Esophagus squamous epithelium (tissue), 5 donors: ENCODE results near the gene RGS17. TPM values are rescaled to one million over a fixed set of nuclear protein-coding genes. Genes with fewer than 3 reads are reported as not detected.

Experiments
- DNase-seq: peaks from one replicate; lab custom pipeline; 2025; lab: John Stamatoyannopoulos, UW
- H3K27ac ChIP-seq, 4 donors: fragments of 200-600 bp; sonication (generic); one replicate each; pipeline ENCODE4 v1.5.1; 2016 to 2019; ENCODE audit warnings: mild to moderate bottlenecking in 1 of 4
- H3K27me3 ChIP-seq, 4 donors: fragments of 200-600 bp; sonication (generic); 1 replicate in 3 of 4; 2 replicates in 1 of 4; pipeline versions ENCODE4 v1.5.1 to v1.6.0; 2017 to 2021; ENCODE audit warnings: antibody characterized with exemption in 1 of 4
- H3K36me3 ChIP-seq, 3 donors: fragments of 200-600 bp; sonication (generic); one replicate each; pipeline ENCODE4 v1.5.1; 2016 to 2019
- H3K4me1 ChIP-seq, 3 donors: fragments of 200-600 bp; sonication (generic); one replicate each; pipeline ENCODE4 v1.5.1; 2017 to 2019
- H3K4me3 ChIP-seq, 4 donors: fragments of 200-600 bp; sonication (generic); 1 replicate in 3 of 4; 2 replicates in 1 of 4; pipeline ENCODE4 v1.5.1; 2016 to 2019; ENCODE audit warnings: mild to moderate bottlenecking in 2 of 4, moderate library complexity in 1 of 4
- H3K9me3 ChIP-seq, 3 donors: fragments of 200-600 bp; sonication (generic); one replicate each; pipeline ENCODE4 v1.5.1; 2016 to 2019
- POLR2A ChIP-seq, 4 donors: fragments of 450-650 bp; IDR thresholded peaks; one replicate each; pipeline ENCODE4 v1.6.1; 2017; ENCODE audit warnings: antibody characterized with exemption in 4 of 4, mild to moderate bottlenecking in 4 of 4, moderate library complexity in 3 of 4
- WGBS, 2 donors: methylation state at CpG; one replicate each; pipeline ENCODE4 v1.1.5; 2018; 5-methylcytosine and 5-hydroxymethylcytosine counted together
- intact Hi-C: fragments of 100-400 bp; cut with DNase I; formaldehyde crosslinking; loops from one replicate; pipeline ENCODE4 v1.15.0; 2022
- total RNA-seq, 4 donors: library from RNA; depleted of rRNA; stranded (reverse); fragments of >200 nt; gene quantifications; one replicate each; pipeline ENCODE4 v1.1.0, GENCODE V29; 2016
- TF ChIP-seq, protein P1 (sequence below), 6 experiments: fragments of 450-650 bp in 4 of 6; fragments of 200-600 bp in 2 of 6; sonication (generic) in 2 of 6; IDR thresholded peaks; one replicate each; pipeline ENCODE4 v1.5.1; 2016 to 2019; ENCODE audit warnings: antibody characterized with exemption in 6 of 6, mild to moderate bottlenecking in 4 of 6, moderate library complexity in 4 of 6
- donor health status: DM: yes; HTN: yes; CAD: no.

The RGS17 gene
- total RNA-seq, 4 donors from 2014 or later, result 0.19 to 1.8 (median 0.48) TPM

DNA sequence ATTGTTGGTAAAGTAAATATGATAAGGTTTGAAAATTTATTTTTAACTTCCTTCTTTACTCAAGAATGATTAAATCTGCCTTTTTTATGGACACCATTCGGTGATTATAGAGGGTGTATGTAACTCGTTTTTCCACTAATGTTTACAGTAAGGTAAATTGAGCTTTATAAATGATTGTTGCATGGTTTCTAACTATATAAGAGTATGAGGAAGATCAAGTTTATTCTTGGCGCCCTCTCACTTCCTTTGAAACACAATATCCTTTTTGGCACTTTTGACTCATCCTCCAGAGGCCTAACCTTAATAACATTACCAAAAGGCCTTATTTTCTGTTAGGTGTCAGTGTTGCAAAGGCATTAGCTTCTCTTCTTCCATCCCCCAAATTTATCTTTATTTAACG, 86.8 kb downstream of the RGS17 start:
- Histone ChIP-seq H3K27ac (peak overlapping the region in 2 of 4 donors; percentile 3 to 66), H3K27me3 (no peaks in the 10 kb centered on the region), H3K9me3 (no peaks in the 10 kb centered on the region), H3K4me1 (peaks cover 0 to 11% (median 0%) of the 10 kb centered on the region in 3 donors), H3K36me3 (no peaks in the 10 kb centered on the region), H3K4me3 (no peak overlapping the region)
- intact Hi-C loops, result no loop called here
- 41 to 51% methylated on average over 4 of the region's 4 CpGs for WGBS, 2 donors
- DNase-seq, result no peak
- TF ChIP-seq, protein P1, sequence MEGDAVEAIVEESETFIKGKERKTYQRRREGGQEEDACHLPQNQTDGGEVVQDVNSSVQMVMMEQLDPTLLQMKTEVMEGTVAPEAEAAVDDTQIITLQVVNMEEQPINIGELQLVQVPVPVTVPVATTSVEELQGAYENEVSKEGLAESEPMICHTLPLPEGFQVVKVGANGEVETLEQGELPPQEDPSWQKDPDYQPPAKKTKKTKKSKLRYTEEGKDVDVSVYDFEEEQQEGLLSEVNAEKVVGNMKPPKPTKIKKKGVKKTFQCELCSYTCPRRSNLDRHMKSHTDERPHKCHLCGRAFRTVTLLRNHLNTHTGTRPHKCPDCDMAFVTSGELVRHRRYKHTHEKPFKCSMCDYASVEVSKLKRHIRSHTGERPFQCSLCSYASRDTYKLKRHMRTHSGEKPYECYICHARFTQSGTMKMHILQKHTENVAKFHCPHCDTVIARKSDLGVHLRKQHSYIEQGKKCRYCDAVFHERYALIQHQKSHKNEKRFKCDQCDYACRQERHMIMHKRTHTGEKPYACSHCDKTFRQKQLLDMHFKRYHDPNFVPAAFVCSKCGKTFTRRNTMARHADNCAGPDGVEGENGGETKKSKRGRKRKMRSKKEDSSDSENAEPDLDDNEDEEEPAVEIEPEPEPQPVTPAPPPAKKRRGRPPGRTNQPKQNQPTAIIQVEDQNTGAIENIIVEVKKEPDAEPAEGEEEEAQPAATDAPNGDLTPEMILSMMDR (IDR thresholded peaks at IDR 0.05), result no peak
- TF ChIP-seq POLR2A (IDR thresholded peaks at IDR 0.05), result no peak

GRCh38 chr6:153043719-153044118, 87.4 kb downstream of the RGS17 start:
- Histone ChIP-seq H3K36me3 (no peaks in the 10 kb centered on the region), H3K27me3 (no peaks in the 10 kb centered on the region), H3K27ac (peak overlapping the region in 2 of 4 donors; percentile 3 to 66), H3K4me3 (no peak overlapping the region), H3K4me1 (peaks cover 0 to 11% (median 0%) of the 10 kb centered on the region in 3 donors), H3K9me3 (no peaks in the 10 kb centered on the region)
- intact Hi-C loops, result no loop called here
- DNase-seq, result no peak
- 65 to 76% methylated on average over 3 of the region's 3 CpGs for WGBS, 2 donors
- TF ChIP-seq, protein P1 (IDR thresholded peaks at IDR 0.05), result no peak
- no peak for TF ChIP-seq POLR2A (IDR thresholded peaks at IDR 0.05)

DNA sequence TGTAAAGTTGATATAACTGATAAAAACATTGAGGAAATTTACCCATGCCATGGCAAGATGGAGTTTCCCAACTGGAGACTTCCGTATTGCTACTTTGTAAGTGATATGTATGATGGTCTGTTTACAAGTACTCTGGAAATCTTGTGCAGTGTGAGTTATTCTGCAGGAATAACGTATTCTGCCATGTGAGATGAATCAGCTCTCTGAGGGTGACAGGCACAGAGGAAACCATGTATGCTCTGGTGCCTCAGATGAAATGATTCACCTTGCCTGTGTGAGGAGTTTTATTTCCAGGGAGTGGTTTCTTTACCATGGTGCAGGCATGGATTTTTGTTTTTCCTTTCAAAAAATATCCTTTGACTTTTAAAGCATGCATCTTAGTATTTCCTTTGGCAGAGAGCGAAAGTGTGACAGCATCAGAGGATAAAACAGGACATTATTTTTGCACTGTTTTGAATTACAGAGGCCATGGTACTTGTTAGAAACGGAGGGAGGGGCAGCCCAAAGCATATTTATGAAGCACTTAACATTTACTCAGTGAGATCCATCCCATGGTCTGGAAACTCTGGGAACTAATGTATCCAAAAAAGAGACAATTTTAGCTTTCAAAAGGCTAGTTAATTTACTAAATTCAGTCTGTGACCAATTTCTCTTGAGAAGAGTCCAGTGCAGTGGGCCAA, 92.6 kb downstream of the RGS17 start:
- Histone ChIP-seq H3K27ac (no peak overlapping the region), H3K27me3 (no peaks in the 10 kb centered on the region), H3K9me3 (no peaks in the 10 kb centered on the region), H3K4me1 (peaks cover 0 to under 1% (median 0%) of the 10 kb centered on the region in 3 donors), H3K4me3 (no peak overlapping the region), H3K36me3 (no peaks in the 10 kb centered on the region)
- WGBS, 2 donors, result 64 to 69% methylated on average over 4 of the region's 4 CpGs
- no peak for TF ChIP-seq POLR2A (IDR thresholded peaks at IDR 0.05)
- TF ChIP-seq, protein P1 (IDR thresholded peaks at IDR 0.05), result no peak
- intact Hi-C loops, result no loop called here
- no peak for DNase-seq

DNA sequence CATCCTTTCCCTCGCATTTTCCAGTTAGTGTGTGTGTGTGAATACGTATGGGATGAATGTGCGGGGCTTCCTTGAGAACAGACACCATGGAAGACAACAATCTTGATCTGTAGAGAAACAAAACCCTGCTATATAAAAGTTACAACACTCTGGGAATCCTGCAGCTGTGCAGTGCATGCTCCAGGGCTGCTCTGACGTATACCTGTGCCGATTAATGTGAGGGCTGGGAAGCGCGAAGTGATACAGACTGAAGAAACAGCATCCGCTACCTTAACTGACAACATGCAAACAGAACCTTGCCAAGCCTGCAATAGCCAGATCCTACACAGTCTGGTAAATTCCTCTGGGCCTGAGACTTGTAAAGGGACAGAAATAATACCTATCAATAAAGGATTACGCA, 96.9 kb downstream of the RGS17 start:
- Histone ChIP-seq H3K36me3 (no peaks in the 10 kb centered on the region), H3K4me1 (peaks cover 0 to 3% (median 0%) of the 10 kb centered on the region in 3 donors), H3K9me3 (no peaks in the 10 kb centered on the region), H3K27ac (no peak overlapping the region), H3K4me3 (no peak overlapping the region), H3K27me3 (no peaks in the 10 kb centered on the region)
- TF ChIP-seq POLR2A (IDR thresholded peaks at IDR 0.05), result no peak
- TF ChIP-seq, protein P1 (IDR thresholded peaks at IDR 0.05), result no peak
- WGBS, 2 donors, result 87 to 92% methylated on average over 9 of the region's 9 CpGs
- intact Hi-C loops, result no loop called here
- no peak for DNase-seq

GRCh38 chr6:153032255-153032882, 98.7 kb downstream of the RGS17 start:
- intact Hi-C loops, result no loop called here
- Histone ChIP-seq H3K4me1 (peaks cover 0 to 3% (median 0%) of the 10 kb centered on the region in 3 donors), H3K9me3 (no peaks in the 10 kb centered on the region), H3K36me3 (no peaks in the 10 kb centered on the region), H3K27me3 (no peaks in the 10 kb centered on the region), H3K4me3 (no peak overlapping the region), H3K27ac (no peak overlapping the region)
- TF ChIP-seq POLR2A (IDR thresholded peaks at IDR 0.05), result no peak
- TF ChIP-seq, protein P1 (IDR thresholded peaks at IDR 0.05), result peak in 4 of 6 experiments; percentile 9 to 61 (median 32)
- 63 to 68% methylated on average over 9 of the region's 9 CpGs for WGBS, 2 donors
- no peak for DNase-seq
